NCI-H2227 treated with DMSO at 0.1 percent for 48 hours (cell line): ENCODE results near the gene DBX1.
"Not testable (repeated sequence)": the region's sequence is repeated elsewhere in the genome, so short reads cannot be mapped to it uniquely, and the experiment has no call there.

Experiments used
- DNase-seq: peaks from one replicate; lab custom pipeline; 2025; lab: John Stamatoyannopoulos, UW

DBX1 gene, protein sequence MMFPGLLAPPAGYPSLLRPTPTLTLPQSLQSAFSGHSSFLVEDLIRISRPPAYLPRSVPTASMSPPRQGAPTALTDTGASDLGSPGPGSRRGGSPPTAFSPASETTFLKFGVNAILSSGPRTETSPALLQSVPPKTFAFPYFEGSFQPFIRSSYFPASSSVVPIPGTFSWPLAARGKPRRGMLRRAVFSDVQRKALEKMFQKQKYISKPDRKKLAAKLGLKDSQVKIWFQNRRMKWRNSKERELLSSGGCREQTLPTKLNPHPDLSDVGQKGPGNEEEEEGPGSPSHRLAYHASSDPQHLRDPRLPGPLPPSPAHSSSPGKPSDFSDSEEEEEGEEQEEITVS

GRCh38 chr11:20160425-20161229 lies at the start of gene DBX1:
Gene DBX1, minus strand, starts transcription at chr11:20160475. Its CDS starts 151 bp downstream, at chr11:20160324.
- DNase-seq = no peak

GRCh38 chr11:20208622-20209111 lies 48.4 kb upstream of the DBX1 start:
- no peak for DNase-seq

- no peak for DNase-seq
These were observed 47.7 kb upstream of the DBX1 start for GRCh38 chr11:20207781-20208621.

- no peak for DNase-seq
These were observed 45.5 kb upstream of the DBX1 start for GRCh38 chr11:20205807-20206206.

DNA sequence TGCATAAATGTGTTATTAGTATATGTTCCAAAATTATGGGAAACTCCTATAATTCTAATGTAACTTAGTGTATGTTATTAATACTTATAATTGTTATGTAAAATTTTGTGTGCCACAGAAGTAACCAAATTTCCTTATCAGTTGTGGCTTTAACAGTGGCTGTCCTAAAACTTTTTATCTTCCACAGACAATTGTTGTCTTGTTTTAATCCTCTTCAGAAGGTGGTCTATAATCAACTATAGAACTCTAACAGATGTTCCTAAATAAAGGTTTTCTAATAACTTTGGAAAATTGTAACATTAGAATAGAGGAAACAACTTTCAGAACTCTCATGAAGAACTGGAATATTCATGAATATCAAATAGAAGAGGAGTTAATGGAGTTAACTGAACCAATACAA lies 44.4 kb upstream of the DBX1 start:
- DNase-seq = no peak

GRCh38 chr11:20203831-20204230 lies 43.6 kb upstream of the DBX1 start:
- no peak for DNase-seq

- no peak for DNase-seq
These were observed 41.0 kb upstream of the DBX1 start for GRCh38 chr11:20201231-20201630.

DNA sequence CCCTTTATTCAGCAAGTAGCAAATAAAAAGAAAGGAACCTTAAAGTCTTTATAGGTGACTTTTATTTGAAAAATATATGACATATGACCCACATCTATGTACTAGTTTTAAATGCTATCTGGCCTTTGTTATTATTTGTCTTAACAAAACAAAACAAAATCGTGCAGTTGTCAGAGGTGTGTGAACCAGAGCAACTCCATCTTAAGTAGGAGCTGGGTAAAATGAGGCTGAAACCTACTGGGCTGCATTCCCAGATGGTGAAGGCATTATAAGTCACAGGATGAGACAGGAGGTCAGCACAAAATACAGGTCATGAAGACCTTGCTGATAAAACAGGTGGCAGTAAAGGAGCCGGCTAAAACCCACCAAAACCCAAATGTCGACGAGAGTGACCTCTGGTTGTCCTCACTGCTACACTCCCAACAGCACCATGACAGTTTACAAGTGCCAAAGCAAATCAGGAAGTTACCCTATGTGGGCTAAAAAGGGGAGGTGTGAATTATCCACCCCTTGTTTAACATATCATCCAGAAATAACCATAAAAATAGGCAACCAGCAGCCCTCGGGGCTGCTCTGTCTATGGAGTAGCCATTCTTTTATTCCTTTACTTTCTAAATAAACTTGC lies 40.2 kb upstream of the DBX1 start:
- DNase-seq = not testable (repeated sequence)

- no peak for DNase-seq
These were observed 37.6 kb upstream of the DBX1 start for GRCh38 chr11:20197881-20198280.

GRCh38 chr11:20194470-20194869 lies 34.2 kb upstream of the DBX1 start:
- no peak for DNase-seq

DNA sequence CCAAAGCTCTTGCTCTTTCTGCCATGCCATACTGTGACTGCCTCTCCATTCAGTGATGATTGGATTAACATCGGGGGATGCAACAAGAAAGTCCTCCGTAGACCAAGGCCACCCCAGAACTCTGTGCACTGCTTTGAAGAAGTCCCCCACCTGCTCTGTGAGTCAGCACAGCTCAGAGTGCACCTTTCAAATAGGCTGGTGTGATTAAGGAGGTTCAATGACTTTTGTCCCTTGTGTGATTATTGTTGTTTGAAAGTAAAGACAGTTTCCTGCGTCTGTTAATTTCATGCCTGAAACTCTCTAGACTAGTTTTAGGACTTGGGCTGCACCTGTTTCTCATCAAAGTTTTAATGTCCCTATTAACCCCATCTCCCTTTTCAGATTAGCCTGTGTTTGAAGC lies 33.0 kb upstream of the DBX1 start:
- no peak for DNase-seq

DNA sequence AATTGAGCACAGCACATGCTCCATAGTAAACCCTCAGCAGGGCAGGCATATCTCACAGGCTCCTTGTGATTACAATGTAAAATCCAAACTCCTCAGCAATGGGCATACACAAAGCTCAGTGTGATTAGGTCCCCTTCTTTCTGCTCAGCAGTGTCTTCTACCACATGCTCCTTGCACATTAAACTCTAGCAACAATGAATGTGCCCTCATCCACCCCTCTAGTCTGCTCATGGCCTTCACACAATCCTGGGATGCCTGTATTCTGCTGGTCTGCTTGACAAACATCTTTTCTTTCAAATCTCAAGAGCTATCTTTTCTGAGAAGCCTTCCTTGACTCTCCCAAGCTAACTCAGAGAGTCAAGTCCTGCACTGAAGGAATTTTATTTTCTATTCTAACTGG lies 32.4 kb upstream of the DBX1 start:
- DNase-seq = no peak

DNA sequence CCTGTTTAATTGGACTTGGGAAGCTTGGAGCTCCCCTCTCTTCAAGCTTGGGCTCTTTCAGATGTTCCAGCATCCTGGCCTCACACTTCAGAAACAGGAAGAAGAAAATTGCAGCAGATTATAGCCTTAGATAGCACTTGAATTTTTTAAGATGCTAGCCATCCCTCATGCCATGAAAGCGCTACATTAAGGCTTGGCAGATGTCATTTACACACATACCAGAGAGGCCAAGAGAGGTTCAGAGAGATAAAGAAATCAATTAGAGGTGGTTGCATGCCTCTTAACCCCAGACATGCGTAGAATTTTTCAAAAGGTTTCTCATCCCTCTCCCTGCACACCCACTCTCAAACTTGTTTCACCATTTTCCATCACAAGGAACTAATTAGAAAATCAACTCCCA lies 31.9 kb upstream of the DBX1 start:
- peak; percentile 54 for DNase-seq

- DNase-seq = no peak
These were observed 18.7 kb upstream of the DBX1 start for GRCh38 chr11:20178976-20179375.

GRCh38 chr11:20177136-20177535 lies 16.9 kb upstream of the DBX1 start:
- no peak for DNase-seq

- DNase-seq = no peak
These were observed 12.6 kb upstream of the DBX1 start for GRCh38 chr11:20172721-20173447.

- DNase-seq = no peak
These were observed 3.7 kb upstream of the DBX1 start for GRCh38 chr11:20163783-20164481.

GRCh38 chr11:20162824-20163782 lies 2.8 kb upstream of the DBX1 start:
- peak; percentile 25 for DNase-seq
